ENCODE measurements around the gene CRHR2.

CRHR2 gene

GRCh38 chr7:30682212-30683083 is at the start of gene CRHR2:
Gene CRHR2, minus strand, starts transcription at chr7:30682456. Its CDS starts 176 bp downstream, at chr7:30682280.
- Histone ChIP-seq H3K36me3 (replicated peaks; ENCODE audit: insufficient read depth, low read length) (no peaks in the 10 kb centered on the region), H4K20me1 (ENCODE audit: insufficient read depth, low read length) (no peaks in the 10 kb centered on the region), H3K9me3 (replicated peaks; ENCODE audit: insufficient read depth, low read length) (no peaks in the 10 kb centered on the region), H3K9me2 (replicated peaks; ENCODE audit: insufficient read depth, low read length) (no peaks in the 10 kb centered on the region), H3K27ac (ENCODE audit: low read length) (no peak within 1 kb of the TSS), H3K4me1 (ENCODE audit: low read length) (no peaks in the 10 kb centered on the region), H3K27me3 (replicated peaks; ENCODE audit: insufficient read depth, low read length) (no peaks in the 10 kb centered on the region), H3F3A (ENCODE audit: insufficient read depth, low read length) (no peaks in the 10 kb centered on the region), H2AFZ (ENCODE audit: low read length) (no peak within 1 kb of the TSS), H3K9ac (ENCODE audit: low read length) (no peak within 1 kb of the TSS), H3K4me3 (ENCODE audit: low read length) (no peak within 1 kb of the TSS), H3K4me2 (ENCODE audit: low read depth, low read length) (no peak within 1 kb of the TSS), H3K79me2 (ENCODE audit: low read length) (no peaks in the 10 kb centered on the region)
- DNase-seq: no peak
- no peak for TF ChIP-seq EZH2 (optimal IDR thresholded peaks at IDR 0.05; ENCODE audit: low read depth, low read length)
- TF ChIP-seq EZH2phosphoT487 (IDR thresholded peaks at IDR 0.05; ENCODE audit: low read length): no peak
- no peak for TF ChIP-seq CTCF (IDR thresholded peaks at IDR 0.05; ENCODE audit: low read length)

- TF ChIP-seq EZH2 (optimal IDR thresholded peaks at IDR 0.05; ENCODE audit: low read depth, low read length) (no peak), CTCF (IDR thresholded peaks at IDR 0.05; ENCODE audit: low read length) (no peak), EZH2phosphoT487 (IDR thresholded peaks at IDR 0.05; ENCODE audit: low read length) (no peak)
- Histone ChIP-seq H3K9ac (ENCODE audit: low read length) (no peak overlapping the region), H3K36me3 (replicated peaks; ENCODE audit: insufficient read depth, low read length) (no peaks in the 10 kb centered on the region), H3K27ac (ENCODE audit: low read length) (no peak overlapping the region), H3K79me2 (ENCODE audit: low read length) (no peaks in the 10 kb centered on the region), H3K27me3 (replicated peaks; ENCODE audit: insufficient read depth, low read length) (no peaks in the 10 kb centered on the region), H3K4me2 (ENCODE audit: low read depth, low read length) (no peak overlapping the region), H3K4me1 (ENCODE audit: low read length) (no peaks in the 10 kb centered on the region), H3F3A (ENCODE audit: insufficient read depth, low read length) (no peaks in the 10 kb centered on the region), H3K9me3 (replicated peaks; ENCODE audit: insufficient read depth, low read length) (no peaks in the 10 kb centered on the region), H4K20me1 (ENCODE audit: insufficient read depth, low read length) (no peaks in the 10 kb centered on the region), H3K4me3 (ENCODE audit: low read length) (no peak overlapping the region), H2AFZ (ENCODE audit: low read length) (no peak overlapping the region), H3K9me2 (replicated peaks; ENCODE audit: insufficient read depth, low read length) (no peaks in the 10 kb centered on the region)
- no peak for DNase-seq
These were observed 49.3 kb upstream of the CRHR2 start for GRCh38 chr7:30731581-30731980.

GRCh38 chr7:30730996-30731395 is 48.7 kb upstream of the CRHR2 start:
- H3K79me2 ChIP-seq (ENCODE audit: low read length): no peaks in the 10 kb centered on the region
- H3K36me3 ChIP-seq (replicated peaks; ENCODE audit: insufficient read depth, low read length): no peaks in the 10 kb centered on the region
- no peaks in the 10 kb centered on the region for H3K4me1 ChIP-seq (ENCODE audit: low read length)
- no peak overlapping the region for H3K4me3 ChIP-seq (ENCODE audit: low read length)
- no peaks in the 10 kb centered on the region for H4K20me1 ChIP-seq (ENCODE audit: insufficient read depth, low read length)
- H3K27ac ChIP-seq (ENCODE audit: low read length): no peak overlapping the region
- TF ChIP-seq EZH2 (optimal IDR thresholded peaks at IDR 0.05; ENCODE audit: low read depth, low read length) (no peak), EZH2phosphoT487 (IDR thresholded peaks at IDR 0.05; ENCODE audit: low read length) (no peak), CTCF (IDR thresholded peaks at IDR 0.05; ENCODE audit: low read length) (no peak)
- H3K9me2 ChIP-seq (replicated peaks; ENCODE audit: insufficient read depth, low read length): no peaks in the 10 kb centered on the region
- H3K4me2 ChIP-seq (ENCODE audit: low read depth, low read length): no peak overlapping the region
- DNase-seq: no peak
- H3K27me3 ChIP-seq (replicated peaks; ENCODE audit: insufficient read depth, low read length): no peaks in the 10 kb centered on the region
- no peak overlapping the region for H3K9ac ChIP-seq (ENCODE audit: low read length)
- no peaks in the 10 kb centered on the region for H3K9me3 ChIP-seq (replicated peaks; ENCODE audit: insufficient read depth, low read length)
- H2AFZ ChIP-seq (ENCODE audit: low read length): no peak overlapping the region
- H3F3A ChIP-seq (ENCODE audit: insufficient read depth, low read length): no peaks in the 10 kb centered on the region
